Neural crest cell (in vitro differentiated cells): Measurements from ENCODE around the gene LDHA. TPM values are rescaled to one million over a fixed set of nuclear protein-coding genes. Genes with fewer than 3 reads are reported as not detected.

Experiments
- DNase-seq: peaks from one replicate; pipeline ENCODE4 v3.0.0; 2021; ENCODE audit warnings: low read depth, mixed read lengths, low spot score
- H3K27ac Mint-ChIP-seq: one replicate; pipeline ENCODE4 v1.8.0; 2021; ENCODE audit warnings: mild to moderate bottlenecking, mixed read lengths; ENCODE audit not compliant: unreplicated experiment
- H3K27me3 Mint-ChIP-seq: 2 replicates; pipeline ENCODE4 v1.8.0; 2021; ENCODE audit warnings: low read depth, mild to moderate bottlenecking, mixed read lengths
- H3K36me3 Mint-ChIP-seq: 2 replicates; pipeline ENCODE4 v1.8.0; 2021; ENCODE audit warnings: low read depth, mild to moderate bottlenecking, mixed read lengths
- H3K4me1 Mint-ChIP-seq: 2 replicates; pipeline ENCODE4 v1.8.0; 2021; ENCODE audit warnings: mixed read lengths
- H3K4me3 Mint-ChIP-seq: one replicate; pipeline ENCODE4 v1.8.0; 2021; ENCODE audit warnings: mild to moderate bottlenecking, mixed read lengths
- H3K9me3 Mint-ChIP-seq: 2 replicates; pipeline ENCODE4 v1.8.0; 2021; ENCODE audit warnings: mixed read lengths
- microRNA-seq: library from miRNA; unstranded; fragments of <30 nt; microRNA quantifications from one replicate; pipeline ENCODE4, GENCODE V29; 2020
- total RNA-seq: library from RNA; stranded (reverse); gene quantifications from 2 replicates; pipeline ENCODE4 v1.2.1, GENCODE V29; 2021
- TF ChIP-seq, protein P1 (sequence below): fragments of 200-600 bp; sonication (generic); conservative IDR thresholded peaks from 2 replicates; pipeline ENCODE4 v1.5.0; 2021; ENCODE audit warnings: antibody characterized with exemption, mild to moderate bottlenecking

LDHA gene
- total RNA-seq, 1 donor from 2014 or later = 297 TPM

GRCh38 chr11:18457450-18457849 is 63.1 kb downstream of the LDHA start:
- H3K9me3 Mint-ChIP-seq = no peaks in the 10 kb centered on the region
- H3K27ac Mint-ChIP-seq = no peak overlapping the region
- TF ChIP-seq, protein P1, sequence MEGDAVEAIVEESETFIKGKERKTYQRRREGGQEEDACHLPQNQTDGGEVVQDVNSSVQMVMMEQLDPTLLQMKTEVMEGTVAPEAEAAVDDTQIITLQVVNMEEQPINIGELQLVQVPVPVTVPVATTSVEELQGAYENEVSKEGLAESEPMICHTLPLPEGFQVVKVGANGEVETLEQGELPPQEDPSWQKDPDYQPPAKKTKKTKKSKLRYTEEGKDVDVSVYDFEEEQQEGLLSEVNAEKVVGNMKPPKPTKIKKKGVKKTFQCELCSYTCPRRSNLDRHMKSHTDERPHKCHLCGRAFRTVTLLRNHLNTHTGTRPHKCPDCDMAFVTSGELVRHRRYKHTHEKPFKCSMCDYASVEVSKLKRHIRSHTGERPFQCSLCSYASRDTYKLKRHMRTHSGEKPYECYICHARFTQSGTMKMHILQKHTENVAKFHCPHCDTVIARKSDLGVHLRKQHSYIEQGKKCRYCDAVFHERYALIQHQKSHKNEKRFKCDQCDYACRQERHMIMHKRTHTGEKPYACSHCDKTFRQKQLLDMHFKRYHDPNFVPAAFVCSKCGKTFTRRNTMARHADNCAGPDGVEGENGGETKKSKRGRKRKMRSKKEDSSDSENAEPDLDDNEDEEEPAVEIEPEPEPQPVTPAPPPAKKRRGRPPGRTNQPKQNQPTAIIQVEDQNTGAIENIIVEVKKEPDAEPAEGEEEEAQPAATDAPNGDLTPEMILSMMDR = no peak
- H3K4me3 Mint-ChIP-seq = no peak overlapping the region
- no peaks in the 10 kb centered on the region for H3K36me3 Mint-ChIP-seq
- DNase-seq = no peak
- no peaks in the 10 kb centered on the region for H3K27me3 Mint-ChIP-seq
- no peaks in the 10 kb centered on the region for H3K4me1 Mint-ChIP-seq

Small RNA genes lying within 50 kb of the gene (microRNA-seq; reads per million reads assigned to microRNA genes)
- gene MIR3159 = not detected

Other genes starting within 250 kb of the LDHA start
- gene MRGPRX4, start 221.7 kb upstream of the LDHA start, total RNA-seq = not detected in 2 replicates
- not detected in 2 replicates for gene SAA4, start 157.8 kb upstream of the LDHA start, total RNA-seq
- not detected in 2 replicates for gene SAA2, start 145.9 kb upstream of the LDHA start, total RNA-seq
- not detected in 2 replicates for gene SAA1, start 128.3 kb upstream of the LDHA start, total RNA-seq
- 23.9 and 24.2 TPM in 2 replicates for gene HPS5, start 72.4 kb upstream of the LDHA start, total RNA-seq
- 39.5 and 41.7 TPM in 2 replicates for gene GTF2H1, start 72.0 kb upstream of the LDHA start, total RNA-seq
- 0.93 and 1.2 TPM in 2 replicates for gene LDHC, start 17.8 kb downstream of the LDHA start, total RNA-seq
- not detected in 2 replicates for gene LDHAL6A, start 61.3 kb downstream of the LDHA start, total RNA-seq
- 45.8 and 55.2 TPM in 2 replicates for gene TSG101, start 132.4 kb downstream of the LDHA start, total RNA-seq
- gene UEVLD, start 194.2 kb downstream of the LDHA start, total RNA-seq = 10.2 and 11.1 TPM in 2 replicates
- 4.1 and 4.4 TPM in 2 replicates for gene MISFA, start 205.2 kb downstream of the LDHA start, total RNA-seq
- gene SPTY2D1, start 239.8 kb downstream of the LDHA start, total RNA-seq = 15.7 and 17.2 TPM in 2 replicates